Astrocyte (in vitro differentiated cells and primary cell): Measurements from ENCODE around the gene ZBTB7A. TPM values are rescaled to one million over a fixed set of nuclear protein-coding genes. Genes with fewer than 3 reads are reported as not detected.
A peak's percentile ranks its signal among the peaks of the same experiment; 100 is the strongest.

Source experiments
- DNase-seq: peaks from one replicate; pipeline ENCODE4 v3.0.0-alpha.2; 2010; ENCODE audit warnings: low read depth
- FAIRE-seq: peaks from 2 replicates; lab custom pipeline; 2011; peaks lifted over from hg19 to GRCh38; lab: Jason Lieb, UNC
- H2AFZ ChIP-seq: 2 replicates; pipeline ENCODE4 v1.6.0; 2012; ENCODE audit warnings: low read depth, low read length, inconsistent platforms
- H3K27ac ChIP-seq: 2 replicates; pipeline ENCODE4 v1.5.1; 2011; ENCODE audit warnings: low read depth, low read length, inconsistent platforms
- H3K27me3 ChIP-seq: 2 replicates; pipeline ENCODE4 v1.6.0; 2011; ENCODE audit warnings: low read length, inconsistent platforms; ENCODE audit not compliant: insufficient read depth
- H3K36me3 ChIP-seq: 2 replicates; pipeline ENCODE4 v1.5.1; 2011; ENCODE audit warnings: low read length, inconsistent platforms; ENCODE audit not compliant: insufficient read depth
- H3K4me1 ChIP-seq: 2 replicates; pipeline ENCODE4 v1.5.1; 2011; ENCODE audit warnings: low read length, inconsistent platforms; ENCODE audit not compliant: insufficient read depth
- H3K4me2 ChIP-seq: 2 replicates; pipeline ENCODE4 v1.6.0; 2012; ENCODE audit warnings: low read length, inconsistent platforms
- H3K4me3 ChIP-seq: 2 replicates; pipeline ENCODE4 v1.5.1; 2011; ENCODE audit warnings: low read depth, mild to moderate bottlenecking, low read length, inconsistent platforms; ENCODE audit not compliant: insufficient read depth
- H3K79me2 ChIP-seq: 2 replicates; pipeline ENCODE4 v1.6.0; 2012; ENCODE audit warnings: mild to moderate bottlenecking, low read length, inconsistent platforms; ENCODE audit not compliant: insufficient read depth
- H3K9ac ChIP-seq: 2 replicates; pipeline ENCODE4 v1.6.0; 2012; ENCODE audit warnings: mild to moderate bottlenecking, low read length, inconsistent platforms
- H3K9me3 ChIP-seq: 2 replicates; pipeline ENCODE4 v1.5.1; 2012; ENCODE audit warnings: low read depth, mild to moderate bottlenecking, low read length, inconsistent platforms; ENCODE audit not compliant: insufficient read depth
- H4K20me1 ChIP-seq: 2 replicates; pipeline ENCODE4 v1.6.0; 2012; ENCODE audit warnings: low read length, inconsistent platforms; ENCODE audit not compliant: insufficient read depth
- H3K27ac Mint-ChIP-seq: one replicate; pipeline ENCODE4 v1.8.0; 2021; ENCODE audit warnings: mild to moderate bottlenecking, mixed read lengths; ENCODE audit not compliant: unreplicated experiment
- H3K27me3 Mint-ChIP-seq: one replicate; pipeline ENCODE4 v1.8.0; 2021; ENCODE audit warnings: low read depth, mixed read lengths; ENCODE audit not compliant: unreplicated experiment
- H3K36me3 Mint-ChIP-seq: one replicate; pipeline ENCODE4 v1.8.0; 2021; ENCODE audit warnings: low read depth, mixed read lengths; ENCODE audit not compliant: unreplicated experiment
- H3K4me1 Mint-ChIP-seq: one replicate; pipeline ENCODE4 v1.8.0; 2021; ENCODE audit warnings: low read depth, mixed read lengths; ENCODE audit not compliant: unreplicated experiment
- H3K4me3 Mint-ChIP-seq: one replicate; pipeline ENCODE4 v1.8.0; 2021; ENCODE audit warnings: mild to moderate bottlenecking, moderate library complexity, mixed read lengths; ENCODE audit not compliant: unreplicated experiment
- H3K9me3 Mint-ChIP-seq: one replicate; pipeline ENCODE4 v1.8.0; 2021; ENCODE audit warnings: mild to moderate bottlenecking, mixed read lengths; ENCODE audit not compliant: unreplicated experiment
- EZH2 ChIP-seq: IDR thresholded peaks from 2 replicates; pipeline ENCODE4 v1.6.1; 2012; ENCODE audit warnings: mild to moderate bottlenecking, low read length, inconsistent platforms; ENCODE audit not compliant: insufficient read depth
- total RNA-seq: library from RNA; stranded (reverse); gene quantifications from 2 replicates; pipeline ENCODE4 v1.2.1, GENCODE V29; 2021
- TF ChIP-seq, protein P1 (sequence below): IDR thresholded peaks from 2 replicates; pipeline ENCODE4 v1.5.1; 2011; ENCODE audit warnings: low read depth, mild to moderate bottlenecking, inconsistent platforms, low read length, moderate library complexity; ENCODE audit not compliant: insufficient read depth

Gene ZBTB7A
- total RNA-seq, 1 donor from 2014 or later, result 24.3 TPM

DNA sequence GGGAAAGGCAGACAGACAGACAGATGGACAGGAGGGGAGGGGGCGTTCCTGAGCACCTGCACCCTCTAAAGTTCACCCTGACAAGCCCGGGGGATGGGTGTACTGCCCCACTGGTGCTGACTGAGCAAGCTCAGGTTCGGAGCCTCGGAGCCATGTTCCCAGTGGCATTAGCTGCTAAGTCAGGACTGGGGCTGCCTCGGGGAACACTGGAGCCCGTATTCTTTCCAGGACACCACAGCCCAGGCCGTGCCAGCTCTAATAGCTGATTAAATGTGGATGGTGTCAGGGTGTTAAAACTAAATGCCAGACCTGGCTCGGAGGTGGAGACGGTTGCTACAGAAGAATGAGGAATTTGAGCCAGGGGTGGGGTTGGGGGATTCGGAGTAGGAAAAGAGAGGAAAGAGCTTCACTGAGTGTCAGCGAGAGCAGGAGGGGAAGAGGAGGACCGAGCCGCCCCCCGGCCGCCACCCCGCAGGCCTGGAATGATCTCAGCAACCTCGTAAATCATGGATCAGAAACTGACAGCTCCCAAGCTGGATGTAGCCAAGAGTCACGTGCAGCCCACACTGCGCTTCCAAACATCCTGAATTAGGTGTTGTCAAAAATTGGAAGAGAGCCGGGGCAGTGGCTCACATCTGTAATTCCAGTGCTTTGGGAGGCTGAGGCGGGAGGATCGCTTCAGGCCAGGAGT lies 46.8 kb upstream of the ZBTB7A start:
- no peak overlapping the region for H3K27ac Mint-ChIP-seq
- Histone ChIP-seq H3K4me1 (no peaks in the 10 kb centered on the region), H3K36me3 (peaks cover 10% of the 10 kb centered on the region), H3K9me3 (no peaks in the 10 kb centered on the region), H3K4me2 (no peak overlapping the region), H2AFZ (no peak overlapping the region), H3K9ac (no peak overlapping the region), H3K4me3 (no peak overlapping the region), H3K27me3 (no peaks in the 10 kb centered on the region), H3K27ac (no peak overlapping the region), H3K79me2 (peaks cover 29% of the 10 kb centered on the region), H4K20me1 (peaks cover 58% of the 10 kb centered on the region)
- no peaks in the 10 kb centered on the region for H3K9me3 Mint-ChIP-seq
- no peaks in the 10 kb centered on the region for H3K27me3 Mint-ChIP-seq
- FAIRE-seq (no peak), DNase-seq (no peak)
- no peak overlapping the region for H3K4me3 Mint-ChIP-seq
- TF ChIP-seq EZH2, result no peak
- TF ChIP-seq, protein P1, sequence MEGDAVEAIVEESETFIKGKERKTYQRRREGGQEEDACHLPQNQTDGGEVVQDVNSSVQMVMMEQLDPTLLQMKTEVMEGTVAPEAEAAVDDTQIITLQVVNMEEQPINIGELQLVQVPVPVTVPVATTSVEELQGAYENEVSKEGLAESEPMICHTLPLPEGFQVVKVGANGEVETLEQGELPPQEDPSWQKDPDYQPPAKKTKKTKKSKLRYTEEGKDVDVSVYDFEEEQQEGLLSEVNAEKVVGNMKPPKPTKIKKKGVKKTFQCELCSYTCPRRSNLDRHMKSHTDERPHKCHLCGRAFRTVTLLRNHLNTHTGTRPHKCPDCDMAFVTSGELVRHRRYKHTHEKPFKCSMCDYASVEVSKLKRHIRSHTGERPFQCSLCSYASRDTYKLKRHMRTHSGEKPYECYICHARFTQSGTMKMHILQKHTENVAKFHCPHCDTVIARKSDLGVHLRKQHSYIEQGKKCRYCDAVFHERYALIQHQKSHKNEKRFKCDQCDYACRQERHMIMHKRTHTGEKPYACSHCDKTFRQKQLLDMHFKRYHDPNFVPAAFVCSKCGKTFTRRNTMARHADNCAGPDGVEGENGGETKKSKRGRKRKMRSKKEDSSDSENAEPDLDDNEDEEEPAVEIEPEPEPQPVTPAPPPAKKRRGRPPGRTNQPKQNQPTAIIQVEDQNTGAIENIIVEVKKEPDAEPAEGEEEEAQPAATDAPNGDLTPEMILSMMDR, result no peak
- peaks cover 19% of the 10 kb centered on the region for H3K36me3 Mint-ChIP-seq
- no peaks in the 10 kb centered on the region for H3K4me1 Mint-ChIP-seq

DNA sequence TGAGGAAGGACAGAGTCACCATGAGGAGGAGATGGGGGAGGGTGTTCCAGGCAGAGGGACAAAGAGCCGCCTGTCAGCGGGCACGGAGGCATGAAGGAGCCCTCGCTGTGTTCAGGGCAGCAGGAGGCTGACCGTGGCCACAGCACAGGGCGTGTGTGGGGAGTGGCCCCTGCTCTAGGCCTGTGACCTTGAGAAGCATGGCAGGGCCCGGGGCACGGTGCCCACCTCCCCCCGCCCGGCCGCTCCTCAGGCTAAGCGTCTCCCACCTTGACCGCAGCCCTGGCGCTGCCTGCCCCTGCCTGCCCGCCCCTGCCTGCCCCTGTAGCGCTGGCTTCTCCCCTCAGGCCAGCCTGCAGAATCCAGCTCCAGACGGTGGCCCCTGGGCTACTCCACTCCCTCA lies 45.7 kb upstream of the ZBTB7A start:
- TF ChIP-seq, protein P1, result no peak
- TF ChIP-seq EZH2, result no peak
- H3K27ac Mint-ChIP-seq, result peak overlapping the region; percentile 11
- Histone ChIP-seq H4K20me1 (peaks cover 52% of the 10 kb centered on the region), H3K79me2 (peaks cover 18% of the 10 kb centered on the region), H3K9me3 (no peaks in the 10 kb centered on the region), H3K9ac (no peak overlapping the region), H3K36me3 (peaks cover 10% of the 10 kb centered on the region), H3K4me3 (no peak overlapping the region), H3K4me2 (no peak overlapping the region), H3K4me1 (no peaks in the 10 kb centered on the region), H2AFZ (no peak overlapping the region), H3K27me3 (no peaks in the 10 kb centered on the region), H3K27ac (no peak overlapping the region)
- no peaks in the 10 kb centered on the region for H3K27me3 Mint-ChIP-seq
- H3K4me3 Mint-ChIP-seq, result no peak overlapping the region
- no peak for DNase-seq
- H3K4me1 Mint-ChIP-seq, result no peaks in the 10 kb centered on the region
- peaks cover 23% of the 10 kb centered on the region for H3K36me3 Mint-ChIP-seq
- H3K9me3 Mint-ChIP-seq, result no peaks in the 10 kb centered on the region
- no peak for FAIRE-seq

DNA sequence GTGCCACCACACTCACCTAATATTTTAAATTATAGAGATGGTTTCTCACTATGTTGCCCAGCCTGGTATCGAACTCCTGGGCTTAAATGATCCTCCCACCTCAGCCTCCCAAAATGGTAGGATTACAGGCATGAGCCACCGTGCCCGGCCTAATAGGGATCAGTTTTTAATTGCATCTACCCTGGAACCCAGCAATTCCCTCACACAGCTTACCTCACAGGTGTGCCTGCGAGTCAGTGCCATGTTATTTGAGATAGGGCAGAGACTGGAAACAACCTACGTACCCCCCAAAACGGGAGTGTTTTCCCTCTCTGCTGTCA lies 42.9 kb upstream of the ZBTB7A start:
- DNase-seq (no peak), FAIRE-seq (no peak)
- Mint-ChIP-seq H3K4me1 (peaks cover 9% of the 10 kb centered on the region), H3K27ac (no peak overlapping the region), H3K36me3 (peaks cover 23% of the 10 kb centered on the region), H3K9me3 (no peaks in the 10 kb centered on the region), H3K4me3 (peak overlapping the region; percentile 20), H3K27me3 (no peaks in the 10 kb centered on the region)
- H2AFZ ChIP-seq, result no peak overlapping the region
- H3K4me3 ChIP-seq, result no peak overlapping the region
- H3K4me2 ChIP-seq, result no peak overlapping the region
- TF ChIP-seq, protein P1, result no peak
- no peak for TF ChIP-seq EZH2
- no peak overlapping the region for H3K9ac ChIP-seq
- no peak overlapping the region for H3K27ac ChIP-seq
- no peaks in the 10 kb centered on the region for H3K79me2 ChIP-seq
- no peaks in the 10 kb centered on the region for H3K27me3 ChIP-seq
- peaks cover 13% of the 10 kb centered on the region for H3K4me1 ChIP-seq
- peaks cover 41% of the 10 kb centered on the region for H4K20me1 ChIP-seq
- H3K36me3 ChIP-seq, result peaks cover 6% of the 10 kb centered on the region
- H3K9me3 ChIP-seq, result no peaks in the 10 kb centered on the region
